HG02884 (cell line): ENCODE data around the gene VSX1.

Experiments
- ATAC-seq: cut with Tn5 transposase; IDR thresholded peaks from one replicate; pipeline ENCODE4 v1.9.1; 2021; ENCODE audit warnings: mild to moderate bottlenecking, moderate library complexity; ENCODE audit not compliant: unreplicated experiment

Gene VSX1

GRCh38 chr20:25042531-25043498, 39.1 kb downstream of the VSX1 start:
- peak; percentile 76 for ATAC-seq

GRCh38 chr20:25041813-25042530, 40.0 kb downstream of the VSX1 start:
- ATAC-seq: no peak

GRCh38 chr20:25040438-25040831, 41.5 kb downstream of the VSX1 start:
- ATAC-seq: no peak

- ATAC-seq: no peak
Observed at GRCh38 chr20:25039697-25040437, 42.1 kb downstream of the VSX1 start.

GRCh38 chr20:25038591-25039015, 43.3 kb downstream of the VSX1 start:
- ATAC-seq: no peak

GRCh38 chr20:25038103-25038410, 43.9 kb downstream of the VSX1 start:
- no peak for ATAC-seq

GRCh38 chr20:25037288-25038102, 44.4 kb downstream of the VSX1 start:
- ATAC-seq: no peak

- ATAC-seq: peak; percentile 32
Observed at GRCh38 chr20:25036331-25036936, 45.5 kb downstream of the VSX1 start.

GRCh38 chr20:25035921-25036320, 46.0 kb downstream of the VSX1 start:
- peak; percentile 43 for ATAC-seq

GRCh38 chr20:25033924-25034300, 48.0 kb downstream of the VSX1 start:
- no peak for ATAC-seq

- no peak for ATAC-seq
Observed at GRCh38 chr20:25033265-25033923, 48.5 kb downstream of the VSX1 start.

GRCh38 chr20:25032478-25033264, 49.3 kb downstream of the VSX1 start:
- no peak for ATAC-seq

- no peak for ATAC-seq
Observed at GRCh38 chr20:25032065-25032477, 49.9 kb downstream of the VSX1 start.

- no peak for ATAC-seq
Observed at GRCh38 chr20:25031241-25031640, 50.7 kb downstream of the VSX1 start.

- ATAC-seq: no peak
Observed at GRCh38 chr20:25030649-25031207, 51.2 kb downstream of the VSX1 start.

- ATAC-seq: no peak
Observed at GRCh38 chr20:25030007-25030648, 51.8 kb downstream of the VSX1 start.

- no peak for ATAC-seq
Observed at GRCh38 chr20:25025986-25026605, 55.8 kb downstream of the VSX1 start.
